CD4-positive, alpha-beta T cell (primary cell): ENCODE results near the gene XRRA1. TPM values are rescaled to one million over a fixed set of nuclear protein-coding genes. Genes with fewer than 3 reads are reported as not detected.

Experiments used
- ATAC-seq: fragments of 200-7000 bp; cut with Tn5 transposase; one replicate; pipeline ENCODE4 v1.10.0; 2022; ENCODE audit warnings: mild to moderate bottlenecking; ENCODE audit not compliant: poor library complexity
- CTCF ChIA-PET: fragments of 350-600 bp; sonication (Branson Sonifier 250); formaldehyde crosslinking; loops from one replicate; lab custom pipeline; 2021; ENCODE audit warnings: antibody characterized with exemption, inconsistent platforms; lab: Charles Lee
- POLR2A ChIA-PET: fragments of 350-600 bp; sonication (Branson Sonifier 250); formaldehyde crosslinking; loops from one replicate; lab custom pipeline; 2021; ENCODE audit warnings: antibody characterized with exemption, inconsistent platforms; lab: Charles Lee
- DNase-seq, 14 experiments: peaks; one replicate each; pipeline ENCODE4 v3.0.0-alpha.2; 2013 to 2020; ENCODE audit warnings: mixed read lengths in 2 of 14
- H3K27ac ChIP-seq, 2 donors: one replicate each; pipeline versions ENCODE4 v1.5.1 to v1.7.0; 2013; ENCODE audit warnings: low read length in 2 of 2, low read depth in 1 of 2, mild to moderate bottlenecking in 1 of 2
- H3K27me3 ChIP-seq, 2 experiments: 1 replicate in 1 of 2; 2 replicates in 1 of 2; pipeline versions ENCODE4 v1.6.1 to v1.7.0; 2013; ENCODE audit warnings: low read length in 2 of 2, control low read depth in 1 of 2, mild to moderate bottlenecking in 1 of 2, moderate library complexity in 1 of 2; ENCODE audit not compliant: insufficient read depth in 2 of 2, control insufficient read depth in 1 of 2
- H3K36me3 ChIP-seq: one replicate; pipeline ENCODE4 v1.6.1; 2013; ENCODE audit warnings: low read length, control low read depth; ENCODE audit not compliant: insufficient read depth
- H3K4me1 ChIP-seq: one replicate; pipeline ENCODE4 v1.6.1; 2013; ENCODE audit warnings: low read length, control low read depth; ENCODE audit not compliant: insufficient read depth
- H3K4me3 ChIP-seq: one replicate; pipeline ENCODE4 v1.5.1; 2013; ENCODE audit warnings: mild to moderate bottlenecking, low read length, moderate library complexity
- H3K9me3 ChIP-seq, 2 experiments: 1 replicate in 1 of 2; 2 replicates in 1 of 2; pipeline versions ENCODE4 v1.6.1 to v1.7.0; 2013; ENCODE audit warnings: low read length in 2 of 2, mild to moderate bottlenecking in 2 of 2, control low read depth in 1 of 2, moderate library complexity in 1 of 2; ENCODE audit not compliant: control insufficient read depth in 1 of 2, insufficient read depth in 1 of 2
- H3K27ac Mint-ChIP-seq: one replicate; pipeline ENCODE4 v1.8.0; 2020; ENCODE audit warnings: mixed read lengths
- H3K27me3 Mint-ChIP-seq: one replicate; pipeline ENCODE4 v1.8.0; 2021; ENCODE audit warnings: mixed read lengths
- H3K36me3 Mint-ChIP-seq: one replicate; pipeline ENCODE4 v1.8.0; 2021; ENCODE audit warnings: low read depth, mixed read lengths
- H3K4me1 Mint-ChIP-seq: one replicate; pipeline ENCODE4 v1.8.0; 2021; ENCODE audit warnings: low read depth, mixed read lengths
- H3K4me3 Mint-ChIP-seq: one replicate; pipeline ENCODE4 v1.8.0; 2020; ENCODE audit warnings: mild to moderate bottlenecking, mixed read lengths
- H3K9me3 Mint-ChIP-seq: one replicate; pipeline ENCODE4 v1.8.0; 2020; ENCODE audit warnings: mixed read lengths
- intact Hi-C, 2 experiments: fragments of 100-400 bp; cut with DNase I in 1 of 2; cut with micrococcal nuclease in 1 of 2; formaldehyde crosslinking; loops; one replicate each; pipeline versions ENCODE4 v1.15.1 to v1.9.0; 2023 to 2025; cut with DNase I, micrococcal nuclease
- total RNA-seq, 174 experiments: library from RNA in 2 of 174; stranded (reverse) in 2 of 174; gene quantifications; one replicate each; pipeline ENCODE4 v1.2.3 and lab custom pipeline; 2021 to 2026
- TF ChIP-seq, protein P1 (sequence below): fragments of 200-600 bp; IDR thresholded peaks from one replicate; pipeline ENCODE4 v1.8.0; 2022; ENCODE audit warnings: antibody characterized with exemption, mild to moderate bottlenecking

XRRA1 gene
- total RNA-seq, 2 experiments from 2014 or later = 12.2 to 12.5 TPM

- Histone ChIP-seq H3K27me3 (no peaks in the 10 kb centered on the region), H3K9me3 (no peaks in the 10 kb centered on the region), H3K4me1 (no peaks in the 10 kb centered on the region), H3K27ac (no peak overlapping the region), H3K36me3 (peaks cover 89% of the 10 kb centered on the region), H3K4me3 (no peak overlapping the region)
- H3K4me1 Mint-ChIP-seq = no peaks in the 10 kb centered on the region
- ChIA-PET POLR2A (no interaction called here), CTCF (interaction anchor here (0.8 to 1.6 kb wide), 3 partner anchors 15 to 315 kb away, joined by 3 read pairs; no protein-coding TSS in a partner anchor)
- no peaks in the 10 kb centered on the region for H3K27me3 Mint-ChIP-seq
- intact Hi-C loops = no loop called here
- H3K36me3 Mint-ChIP-seq = peaks cover 72% of the 10 kb centered on the region
- no peak overlapping the region for H3K4me3 Mint-ChIP-seq
- TF ChIP-seq, protein P1, sequence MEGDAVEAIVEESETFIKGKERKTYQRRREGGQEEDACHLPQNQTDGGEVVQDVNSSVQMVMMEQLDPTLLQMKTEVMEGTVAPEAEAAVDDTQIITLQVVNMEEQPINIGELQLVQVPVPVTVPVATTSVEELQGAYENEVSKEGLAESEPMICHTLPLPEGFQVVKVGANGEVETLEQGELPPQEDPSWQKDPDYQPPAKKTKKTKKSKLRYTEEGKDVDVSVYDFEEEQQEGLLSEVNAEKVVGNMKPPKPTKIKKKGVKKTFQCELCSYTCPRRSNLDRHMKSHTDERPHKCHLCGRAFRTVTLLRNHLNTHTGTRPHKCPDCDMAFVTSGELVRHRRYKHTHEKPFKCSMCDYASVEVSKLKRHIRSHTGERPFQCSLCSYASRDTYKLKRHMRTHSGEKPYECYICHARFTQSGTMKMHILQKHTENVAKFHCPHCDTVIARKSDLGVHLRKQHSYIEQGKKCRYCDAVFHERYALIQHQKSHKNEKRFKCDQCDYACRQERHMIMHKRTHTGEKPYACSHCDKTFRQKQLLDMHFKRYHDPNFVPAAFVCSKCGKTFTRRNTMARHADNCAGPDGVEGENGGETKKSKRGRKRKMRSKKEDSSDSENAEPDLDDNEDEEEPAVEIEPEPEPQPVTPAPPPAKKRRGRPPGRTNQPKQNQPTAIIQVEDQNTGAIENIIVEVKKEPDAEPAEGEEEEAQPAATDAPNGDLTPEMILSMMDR = no peak
- H3K27ac Mint-ChIP-seq = no peak overlapping the region
- DNase-seq (no peak), ATAC-seq (no peak)
- H3K9me3 Mint-ChIP-seq = no peaks in the 10 kb centered on the region
Observed at GRCh38 chr11:74936087-74936486, 12.8 kb downstream of the XRRA1 start.

DNA sequence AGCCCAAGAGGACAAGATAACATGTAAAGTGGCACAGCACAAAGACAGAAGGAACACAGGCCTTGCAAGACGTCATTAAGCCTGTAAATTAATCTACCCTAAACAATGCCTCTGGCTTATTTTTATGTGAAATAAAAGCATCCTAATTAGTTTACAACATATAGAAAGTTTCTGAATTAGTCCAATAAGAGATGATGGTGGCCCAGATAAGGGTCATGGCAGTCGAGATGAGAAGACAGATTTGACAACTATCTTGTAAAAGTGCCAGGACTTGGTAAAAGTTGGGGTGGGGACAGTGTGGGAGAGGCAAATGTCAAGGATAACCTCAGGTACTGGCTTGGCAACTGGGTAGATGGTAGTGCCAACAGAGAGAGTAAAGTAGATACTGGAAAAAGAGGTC is 13.6 kb downstream of the XRRA1 start:
- TF ChIP-seq, protein P1 = no peak
- Histone ChIP-seq H3K36me3 (peaks cover 87% of the 10 kb centered on the region), H3K27ac (no peak overlapping the region), H3K27me3 (no peaks in the 10 kb centered on the region), H3K4me3 (no peak overlapping the region), H3K9me3 (no peaks in the 10 kb centered on the region), H3K4me1 (no peaks in the 10 kb centered on the region)
- no peak for DNase-seq
- intact Hi-C loops = no loop called here
- Mint-ChIP-seq H3K4me3 (no peak overlapping the region), H3K27me3 (no peaks in the 10 kb centered on the region), H3K4me1 (no peaks in the 10 kb centered on the region), H3K36me3 (peaks cover 65% of the 10 kb centered on the region), H3K9me3 (no peaks in the 10 kb centered on the region), H3K27ac (no peak overlapping the region)
- ATAC-seq = no peak
- ChIA-PET CTCF (interaction anchor here (1.2 kb wide), 1 partner anchor 313 kb away, joined by 3 read pairs; no protein-coding TSS in a partner anchor), POLR2A (no interaction called here)

DNA sequence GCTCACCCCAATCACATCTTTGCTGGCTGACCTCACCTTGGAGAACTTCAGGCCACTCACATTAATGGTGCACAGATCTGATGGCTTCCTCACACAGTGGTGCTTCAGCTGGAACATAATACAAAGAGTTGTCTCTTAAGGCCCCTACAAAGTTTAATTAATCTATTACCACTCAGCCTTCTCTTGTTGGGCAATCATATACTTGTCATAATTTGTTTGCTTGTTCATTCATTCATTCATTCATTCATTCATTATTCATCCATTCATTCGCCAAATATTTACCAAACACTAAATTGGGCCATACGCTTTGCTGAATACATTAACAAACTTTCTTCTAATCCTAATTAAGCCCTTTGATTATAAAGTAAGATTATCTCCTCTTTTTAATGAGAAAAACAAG is 15.1 kb downstream of the XRRA1 start:
- DNase-seq = no peak
- CTCF ChIA-PET = no interaction called here
- Histone ChIP-seq H3K36me3 (peaks cover 90% of the 10 kb centered on the region), H3K4me3 (no peak overlapping the region), H3K9me3 (no peaks in the 10 kb centered on the region), H3K27ac (no peak overlapping the region), H3K27me3 (no peaks in the 10 kb centered on the region), H3K4me1 (no peaks in the 10 kb centered on the region)
- no peak for ATAC-seq
- H3K27me3 Mint-ChIP-seq = no peaks in the 10 kb centered on the region
- no peaks in the 10 kb centered on the region for H3K4me1 Mint-ChIP-seq
- no peak overlapping the region for H3K27ac Mint-ChIP-seq
- peaks cover 51% of the 10 kb centered on the region for H3K36me3 Mint-ChIP-seq
- no peak overlapping the region for H3K4me3 Mint-ChIP-seq
- intact Hi-C loops = loop anchor here in 1 of 2 experiments (5.0 kb wide), 1 partner anchor 209 kb away; no protein-coding TSS in a partner anchor
- POLR2A ChIA-PET = no interaction called here
- H3K9me3 Mint-ChIP-seq = no peaks in the 10 kb centered on the region
- TF ChIP-seq, protein P1 = no peak
